IMR-90 (cell line): ENCODE data around the gene LUZP4. TPM values are rescaled to one million over a fixed set of nuclear protein-coding genes. Genes with fewer than 3 reads are reported as not detected.

Experiments used
- ATAC-seq: fragments of 200-7000 bp; cut with Tn5 transposase; 2 replicates; pipeline ENCODE4 v1.9.1; 2020; ENCODE audit warnings: low read depth, mild to moderate bottlenecking, moderate library complexity
- BruUV-seq: library from RNA; stranded (reverse); fragments of 400-500 nt; replicated peaks from 2 replicates; lab custom pipeline; 2021; lab: Mats Ljungman, UMichigan
- CTCF ChIA-PET: fragments of 300-600 bp; formaldehyde crosslinking; extraction: SDS; loops from one replicate; lab custom pipeline; 2021; ENCODE audit warnings: antibody characterized with exemption; lab: Yijun Ruan, JAX
- POLR2A ChIA-PET: fragments of 300-600 bp; sonication (Branson Sonifier 250); formaldehyde crosslinking; loops from one replicate; lab custom pipeline; 2022; ENCODE audit warnings: antibody characterized with exemption; ENCODE audit not compliant: unreplicated experiment; lab: Charles Lee
- DNase-seq: peaks from one replicate; pipeline ENCODE4 v3.0.0; 2013
- H2AFZ ChIP-seq: replicated peaks from 2 replicates; pipeline ENCODE3; 2013; ENCODE audit warnings: low read length, mild to moderate bottlenecking; ENCODE audit not compliant: poor library complexity
- H2AK5ac ChIP-seq: 2 replicates; pipeline ENCODE4 v1.6.1; 2013; ENCODE audit warnings: low read depth, low read length, inconsistent platforms
- H2AK9ac ChIP-seq: replicated peaks from 2 replicates; pipeline ENCODE3; 2013; ENCODE audit warnings: mild to moderate bottlenecking, low read depth, low read length, moderate library complexity; ENCODE audit not compliant: poor library complexity
- H2BK120ac ChIP-seq: 2 replicates; pipeline ENCODE4 v1.6.1; 2013; ENCODE audit warnings: low read depth, low read length, inconsistent platforms
- H2BK15ac ChIP-seq: 3 replicates; pipeline ENCODE4 v1.6.1; 2013; ENCODE audit warnings: low read depth, low read length, inconsistent platforms
- H2BK20ac ChIP-seq: 2 replicates; pipeline ENCODE4 v1.6.1; 2013; ENCODE audit warnings: low read depth, mild to moderate bottlenecking, inconsistent platforms, low read length, moderate library complexity
- H2BK5ac ChIP-seq: 2 replicates; pipeline ENCODE4 v1.6.1; 2013; ENCODE audit warnings: mild to moderate bottlenecking, low read depth, low read length, inconsistent platforms; ENCODE audit not compliant: poor library complexity, severe bottlenecking
- H3K14ac ChIP-seq: replicated peaks from 2 replicates; pipeline ENCODE4 v1.6.1; 2013; ENCODE audit warnings: low read depth, low read length, inconsistent platforms
- H3K18ac ChIP-seq: 2 replicates; pipeline ENCODE4 v1.6.1; 2013; ENCODE audit warnings: low read depth, low read length, control low read depth
- H3K23ac ChIP-seq: 2 replicates; pipeline ENCODE4 v1.6.1; 2013; ENCODE audit warnings: low read depth, low read length, inconsistent platforms
- H3K27ac ChIP-seq: 2 replicates; pipeline ENCODE4 v1.5.1; 2013; ENCODE audit warnings: mild to moderate bottlenecking, control low read depth, low read length; ENCODE audit not compliant: insufficient read depth
- H3K27me3 ChIP-seq: 2 replicates; pipeline ENCODE4 v1.6.1; 2013; ENCODE audit warnings: low read length; ENCODE audit not compliant: control insufficient read depth, insufficient read depth
- H3K36me3 ChIP-seq: 2 replicates; pipeline ENCODE4 v1.6.1; 2013; ENCODE audit warnings: low read length, mixed read lengths; ENCODE audit not compliant: control insufficient read depth, insufficient read depth
- H3K4ac ChIP-seq: 2 replicates; pipeline ENCODE4 v1.6.1; 2013; ENCODE audit warnings: low read depth, low read length, inconsistent platforms
- H3K4me1 ChIP-seq: 2 replicates; pipeline ENCODE4 v1.6.1; 2013; ENCODE audit warnings: low read length, mixed read lengths; ENCODE audit not compliant: control insufficient read depth, insufficient read depth
- H3K4me2 ChIP-seq: 2 replicates; pipeline ENCODE4 v1.6.1; 2013; ENCODE audit warnings: low read depth, mild to moderate bottlenecking, control low read depth, low read length, moderate library complexity
- H3K4me3 ChIP-seq: 2 replicates; pipeline ENCODE4 v1.5.1; 2013; ENCODE audit warnings: low read depth, mild to moderate bottlenecking, control low read depth, low read length, moderate library complexity; ENCODE audit not compliant: insufficient read depth
- H3K56ac ChIP-seq: 2 replicates; pipeline ENCODE4 v1.6.1; 2013; ENCODE audit warnings: low read length, inconsistent platforms; ENCODE audit not compliant: insufficient read depth; ENCODE audit errors: extremely low read depth
- H3K79me1 ChIP-seq, 2 experiments: 2 replicates each; pipeline ENCODE4 v1.6.1; 2013; ENCODE audit warnings: low read length in 2 of 2, inconsistent platforms in 1 of 2, low read depth in 1 of 2
- H3K9ac ChIP-seq: 2 replicates; pipeline ENCODE4 v1.6.1; 2013; ENCODE audit warnings: low read depth, low read length, control low read depth
- H3K9me1 ChIP-seq: 2 replicates; pipeline ENCODE4 v1.6.1; 2013; ENCODE audit warnings: low read length, inconsistent platforms; ENCODE audit not compliant: insufficient read depth
- H3K9me3 ChIP-seq: 2 replicates; pipeline ENCODE4 v1.6.1; 2013; ENCODE audit warnings: low read length; ENCODE audit not compliant: control insufficient read depth, insufficient read depth
- H4K20me1 ChIP-seq: 2 replicates; pipeline ENCODE4 v1.6.1; 2013; ENCODE audit warnings: low read length, inconsistent platforms; ENCODE audit not compliant: insufficient read depth
- H4K5ac ChIP-seq: 2 replicates; pipeline ENCODE4 v1.6.1; 2013; ENCODE audit warnings: mild to moderate bottlenecking, low read depth, low read length, control low read depth
- H4K8ac ChIP-seq, 2 experiments: 2 replicates each; pipeline ENCODE4 v1.6.1; 2013; ENCODE audit warnings: low read depth in 2 of 2, low read length in 2 of 2, control low read depth in 1 of 2, inconsistent platforms in 1 of 2
- H4K91ac ChIP-seq: 2 replicates; pipeline ENCODE4 v1.6.1; 2013; ENCODE audit warnings: low read depth, low read length, inconsistent platforms; ENCODE audit not compliant: insufficient read depth
- BHLHE40 ChIP-seq: fragments of 150-350 bp; IDR thresholded peaks from 2 replicates; pipeline ENCODE4 v1.6.1; 2016; ENCODE audit warnings: mild to moderate bottlenecking, low read depth, low read length
- CEBPB ChIP-seq: IDR thresholded peaks from 2 replicates; pipeline ENCODE4 v1.6.1; 2012; ENCODE audit warnings: low read depth, low read length, improper control_type of control experiment
- CHD1 ChIP-seq: IDR thresholded peaks from 2 replicates; pipeline ENCODE4 v1.6.1; 2012; ENCODE audit warnings: low read depth, low read length, improper control_type of control experiment
- CTCF ChIP-seq: conservative IDR thresholded peaks from 2 replicates; pipeline ENCODE4 v1.5.1; 2012; ENCODE audit warnings: mild to moderate bottlenecking, low read depth, low read length, improper control_type of control experiment
- ELK1 ChIP-seq: fragments of 150-350 bp; IDR thresholded peaks from 2 replicates; pipeline ENCODE4 v1.6.1; 2016; ENCODE audit warnings: low read depth, mild to moderate bottlenecking, low read length, moderate library complexity, borderline replicate concordance
- FOS ChIP-seq: fragments of 150-350 bp; IDR thresholded peaks from 2 replicates; pipeline ENCODE4 v1.6.1; 2016; ENCODE audit warnings: low read depth, low read length
- MAFK ChIP-seq: IDR thresholded peaks from 2 replicates; pipeline ENCODE4 v1.6.1; 2012; ENCODE audit warnings: low read depth, low read length, improper control_type of control experiment
- MAZ ChIP-seq: IDR thresholded peaks from 2 replicates; pipeline ENCODE4 v1.6.1; 2012; ENCODE audit warnings: low read depth, mild to moderate bottlenecking, low read length, improper control_type of control experiment, moderate library complexity, borderline replicate concordance
- MXI1 ChIP-seq: IDR thresholded peaks from 2 replicates; pipeline ENCODE4 v1.6.1; 2012; ENCODE audit warnings: low read depth, mild to moderate bottlenecking, low read length, moderate library complexity, borderline replicate concordance
- NFE2L2 ChIP-seq: fragments of 150-350 bp; IDR thresholded peaks from 2 replicates; pipeline ENCODE4 v1.6.1; 2016; ENCODE audit warnings: low read depth, mild to moderate bottlenecking, low read length
- POLR2A ChIP-seq: IDR thresholded peaks from 2 replicates; pipeline ENCODE4 v1.6.1; 2012; ENCODE audit warnings: mild to moderate bottlenecking, low read depth, low read length
- RAD21 ChIP-seq: IDR thresholded peaks from 2 replicates; pipeline ENCODE4 v1.6.1; 2012; ENCODE audit warnings: low read length, improper control_type of control experiment
- RCOR1 ChIP-seq: IDR thresholded peaks from 2 replicates; pipeline ENCODE4 v1.6.1; 2012; ENCODE audit warnings: mild to moderate bottlenecking, low read length, improper control_type of control experiment; ENCODE audit not compliant: insufficient replicate concordance
- RFX5 ChIP-seq: IDR thresholded peaks from 2 replicates; pipeline ENCODE4 v1.8.0; 2012; ENCODE audit warnings: low read depth, mild to moderate bottlenecking, low read length, moderate library complexity
- SMC3 ChIP-seq: fragments of 150-350 bp; IDR thresholded peaks from 2 replicates; pipeline ENCODE4 v1.6.1; 2016; ENCODE audit warnings: low read depth, mild to moderate bottlenecking, antibody characterized with exemption, low read length, moderate library complexity
- USF2 ChIP-seq: fragments of 150-350 bp; IDR thresholded peaks from 2 replicates; pipeline ENCODE4 v1.6.1; 2017; ENCODE audit warnings: mild to moderate bottlenecking, antibody characterized with exemption, low read length, low read depth
- WGBS, 2 experiments: methylation state at CpG; one replicate each; pipeline versions ENCODE4 v1.1.5 to v1.1.7; 2013; ENCODE audit warnings: missing lambda C conversion rate in 2 of 2; ENCODE audit not compliant: insufficient read length in 1 of 2; ENCODE audit errors: extremely low coverage in 2 of 2; 5-methylcytosine and 5-hydroxymethylcytosine counted together
- dilution Hi-C: fragments of 300-500 bp; cut with HindIII; formaldehyde crosslinking; loops from one replicate; pipeline ENCODE4 v1.14.3; 2018; ENCODE audit warnings: low sequenced_read_pairs; ENCODE audit not compliant: unreplicated experiment
- in situ Hi-C: fragments of 300-500 bp; cut with MboI; formaldehyde crosslinking; loops from 3 replicates; pipeline ENCODE4 v1.14.3; 2019; ENCODE audit warnings: low sequenced_read_pairs, inconsistent platforms, mixed read lengths
- intact Hi-C: fragments of 100-400 bp; cut with micrococcal nuclease; formaldehyde crosslinking; loops from 2 replicates; pipeline ENCODE4 v1.10.0; 2022
- polyA plus RNA-seq, 3 experiments: library from polyadenylated mRNA; depleted of rRNA; stranded (reverse); fragments of >200 nt; gene quantifications; 2 replicates each; pipeline ENCODE4 v1.2.3, GENCODE V29; 2012; ENCODE audit warnings: low replicate concordance in 1 of 3
- total RNA-seq: library from RNA; depleted of rRNA; stranded (reverse); fragments of >200 nt; gene quantifications from 2 replicates; pipeline ENCODE4 v1.2.3, GENCODE V29; 2012

LUZP4 gene
- total and polyA plus RNA-seq, 2 of the 4 experiments (the other 2 are of a cell fraction) = not detected

GRCh38 chrX:115259238-115259875 lies 30.2 kb upstream of the LUZP4 start:
- no peaks in the 10 kb centered on the region for H3K36me3 ChIP-seq
- no peak overlapping the region for H3K14ac ChIP-seq
- no peak overlapping the region for H2AK9ac ChIP-seq
- no peak overlapping the region for H3K9ac ChIP-seq
- no CpG with 5 or more reads among the region's 3 CpGs for WGBS, 2 experiments
- no peaks in the 10 kb centered on the region for H3K9me3 ChIP-seq
- POLR2A ChIA-PET = no interaction called here
- no TSS peak for BruUV-seq
- peak overlapping the region; percentile 7; the same call in 1 of the 2 replicates for H2BK120ac ChIP-seq
- H3K18ac ChIP-seq = peak overlapping the region; percentile 59; the same call in 1 of the 2 replicates
- no peak overlapping the region for H2BK20ac ChIP-seq
- no peak overlapping the region for H2AK5ac ChIP-seq
- dilution Hi-C loops (no loop called here), intact Hi-C loops (no loop called here), in situ Hi-C loops (no loop called here)
- H2BK15ac ChIP-seq = no peak overlapping the region
- peaks cover 8% of the 10 kb centered on the region; the same call in 1 of the 2 replicates for H3K4me1 ChIP-seq
- CTCF ChIA-PET = no interaction called here
- no peak overlapping the region for H3K4me3 ChIP-seq
- no peak overlapping the region for H3K56ac ChIP-seq
- no peak overlapping the region for H3K23ac ChIP-seq
- no peak overlapping the region for H4K5ac ChIP-seq
- no peaks in the 10 kb centered on the region for H3K79me1 ChIP-seq
- no peak overlapping the region for H3K4me2 ChIP-seq
- H4K91ac ChIP-seq = no peak overlapping the region
- H2BK5ac ChIP-seq = no peak overlapping the region
- no peak overlapping the region for H4K8ac ChIP-seq
- peak overlapping the region; percentile 5; the same call in 1 of the 2 replicates for H3K27ac ChIP-seq
- H2AFZ ChIP-seq = no peak overlapping the region
- H3K4ac ChIP-seq = peak overlapping the region; percentile 34; the same call in 1 of the 2 replicates
- no peaks in the 10 kb centered on the region; the same call in 1 of the 2 replicates for H3K9me1 ChIP-seq
- no peak for ATAC-seq
- TF ChIP-seq MAZ (no peak), RFX5 (no peak), CTCF (no peak), USF2 (no peak), SMC3 (no peak), NFE2L2 (no peak), ELK1 (no peak), BHLHE40 (no peak), RCOR1 (no peak), CEBPB (no peak), MXI1 (no peak), POLR2A (no peak), RAD21 (no peak), FOS (no peak), MAFK (no peak), CHD1 (no peak)
- DNase-seq = no peak
- H3K27me3 ChIP-seq = peaks cover 5% of the 10 kb centered on the region
- H4K20me1 ChIP-seq = no peaks in the 10 kb centered on the region
